ENCODE data around the gene AGAP1. TPM values are rescaled to one million over a fixed set of nuclear protein-coding genes. Genes with fewer than 3 reads are reported as not detected.

The AGAP1 gene
- total RNA-seq, 3 donors from 2014 or later (not counting 1 experiment from before 2014, with no cell fraction given), result 42.0 to 56.4 (median 45.7) TPM

DNA sequence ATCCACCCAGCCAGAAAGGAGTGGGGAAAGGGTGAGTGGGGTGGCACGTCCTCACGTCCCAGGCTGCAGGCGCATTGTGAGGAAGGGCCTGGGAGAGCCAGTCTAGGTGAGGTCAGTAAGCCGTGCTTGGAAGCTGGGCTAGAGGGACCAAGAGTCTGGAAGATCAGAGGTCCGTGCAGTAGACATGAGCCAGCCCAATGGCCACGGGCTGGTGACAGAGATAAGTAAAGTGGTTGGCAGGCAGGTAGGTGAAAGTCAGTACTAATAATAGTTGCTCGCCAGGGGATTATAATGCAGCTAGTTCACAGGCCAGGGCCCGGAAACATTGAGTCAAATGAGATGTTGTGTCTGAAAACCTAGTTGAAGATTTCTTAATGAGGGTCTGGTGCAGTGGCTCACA, 541.1 kb downstream of the AGAP1 start:
- Mint-ChIP-seq H3K4me3 (no peak overlapping the region), H3K27me3 (ENCODE audit: low read depth in 2 of 2) (no peaks in the 10 kb centered on the region), H3K4me1 (no peaks in the 10 kb centered on the region), H3K36me3 (no peaks in the 10 kb centered on the region), H3K9me3 (no peaks in the 10 kb centered on the region), H3K27ac (no peak overlapping the region)
- no peak overlapping the region for H3K27ac ChIP-seq (ENCODE audit: low read length)
- TF ChIP-seq, protein P1, sequence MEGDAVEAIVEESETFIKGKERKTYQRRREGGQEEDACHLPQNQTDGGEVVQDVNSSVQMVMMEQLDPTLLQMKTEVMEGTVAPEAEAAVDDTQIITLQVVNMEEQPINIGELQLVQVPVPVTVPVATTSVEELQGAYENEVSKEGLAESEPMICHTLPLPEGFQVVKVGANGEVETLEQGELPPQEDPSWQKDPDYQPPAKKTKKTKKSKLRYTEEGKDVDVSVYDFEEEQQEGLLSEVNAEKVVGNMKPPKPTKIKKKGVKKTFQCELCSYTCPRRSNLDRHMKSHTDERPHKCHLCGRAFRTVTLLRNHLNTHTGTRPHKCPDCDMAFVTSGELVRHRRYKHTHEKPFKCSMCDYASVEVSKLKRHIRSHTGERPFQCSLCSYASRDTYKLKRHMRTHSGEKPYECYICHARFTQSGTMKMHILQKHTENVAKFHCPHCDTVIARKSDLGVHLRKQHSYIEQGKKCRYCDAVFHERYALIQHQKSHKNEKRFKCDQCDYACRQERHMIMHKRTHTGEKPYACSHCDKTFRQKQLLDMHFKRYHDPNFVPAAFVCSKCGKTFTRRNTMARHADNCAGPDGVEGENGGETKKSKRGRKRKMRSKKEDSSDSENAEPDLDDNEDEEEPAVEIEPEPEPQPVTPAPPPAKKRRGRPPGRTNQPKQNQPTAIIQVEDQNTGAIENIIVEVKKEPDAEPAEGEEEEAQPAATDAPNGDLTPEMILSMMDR (IDR thresholded peaks at IDR 0.05), result no peak
- WGBS (ENCODE audit: insufficient coverage), result 79% methylated on average over 8 of the region's 8 CpGs
- no peaks in the 10 kb centered on the region for H3K9me3 ChIP-seq (ENCODE audit: control insufficient read depth, insufficient read depth, low read length)
- DNase-seq (no peak), ATAC-seq (no peak)
- no peak overlapping the region for H3K4me3 ChIP-seq (ENCODE audit: low read length)
- no peaks in the 10 kb centered on the region for H3K27me3 ChIP-seq (ENCODE audit: control insufficient read depth, insufficient read depth, low read length)
- H3K36me3 ChIP-seq (ENCODE audit: control insufficient read depth, insufficient read depth, low read length), result peaks cover 2% of the 10 kb centered on the region
- H3K4me1 ChIP-seq (ENCODE audit: control insufficient read depth, insufficient read depth, low read length), result no peaks in the 10 kb centered on the region
- intact Hi-C loops (cut with micrococcal nuclease), result no loop called here

- Mint-ChIP-seq H3K27ac (no peak overlapping the region), H3K9me3 (no peaks in the 10 kb centered on the region), H3K27me3 (ENCODE audit: low read depth in 2 of 2) (no peaks in the 10 kb centered on the region), H3K4me1 (no peaks in the 10 kb centered on the region), H3K4me3 (no peak overlapping the region), H3K36me3 (no peaks in the 10 kb centered on the region)
- Histone ChIP-seq H3K4me3 (ENCODE audit: low read length) (no peak overlapping the region), H3K36me3 (ENCODE audit: control insufficient read depth, insufficient read depth, low read length) (peaks cover 5% of the 10 kb centered on the region), H3K27me3 (ENCODE audit: control insufficient read depth, insufficient read depth, low read length) (no peaks in the 10 kb centered on the region), H3K9me3 (ENCODE audit: control insufficient read depth, insufficient read depth, low read length) (no peaks in the 10 kb centered on the region), H3K27ac (ENCODE audit: low read length) (no peak overlapping the region), H3K4me1 (ENCODE audit: control insufficient read depth, insufficient read depth, low read length) (no peaks in the 10 kb centered on the region)
- intact Hi-C loops (cut with micrococcal nuclease), result no loop called here
- no peak for DNase-seq
- no peak for ATAC-seq
- TF ChIP-seq, protein P1 (IDR thresholded peaks at IDR 0.05), result no peak
- 95% methylated on average over 16 of the region's 16 CpGs for WGBS (ENCODE audit: insufficient coverage)
These were observed 542.2 kb downstream of the AGAP1 start for GRCh38 chr2:236036045-236036444.

- Mint-ChIP-seq H3K27ac (no peak overlapping the region), H3K27me3 (ENCODE audit: low read depth in 2 of 2) (no peaks in the 10 kb centered on the region), H3K4me3 (no peak overlapping the region), H3K36me3 (peaks cover 8% of the 10 kb centered on the region), H3K9me3 (no peaks in the 10 kb centered on the region), H3K4me1 (no peaks in the 10 kb centered on the region)
- 84% methylated on average over 7 of the region's 7 CpGs for WGBS (ENCODE audit: insufficient coverage)
- TF ChIP-seq, protein P1 (IDR thresholded peaks at IDR 0.05), result no peak
- ATAC-seq (no peak), DNase-seq (no peak)
- no peaks in the 10 kb centered on the region for H3K27me3 ChIP-seq (ENCODE audit: control insufficient read depth, insufficient read depth, low read length)
- no peaks in the 10 kb centered on the region for H3K9me3 ChIP-seq (ENCODE audit: control insufficient read depth, insufficient read depth, low read length)
- peaks cover 5% of the 10 kb centered on the region for H3K36me3 ChIP-seq (ENCODE audit: control insufficient read depth, insufficient read depth, low read length)
- H3K4me3 ChIP-seq (ENCODE audit: low read length), result no peak overlapping the region
- H3K4me1 ChIP-seq (ENCODE audit: control insufficient read depth, insufficient read depth, low read length), result no peaks in the 10 kb centered on the region
- H3K27ac ChIP-seq (ENCODE audit: low read length), result no peak overlapping the region
- intact Hi-C loops (cut with micrococcal nuclease), result no loop called here
These were observed 544.3 kb downstream of the AGAP1 start for GRCh38 chr2:236038096-236038495.

- Histone ChIP-seq H3K4me3 (ENCODE audit: low read length) (no peak overlapping the region), H3K9me3 (ENCODE audit: control insufficient read depth, insufficient read depth, low read length) (no peaks in the 10 kb centered on the region), H3K4me1 (ENCODE audit: control insufficient read depth, insufficient read depth, low read length) (no peaks in the 10 kb centered on the region), H3K27me3 (ENCODE audit: control insufficient read depth, insufficient read depth, low read length) (no peaks in the 10 kb centered on the region), H3K27ac (ENCODE audit: low read length) (no peak overlapping the region), H3K36me3 (ENCODE audit: control insufficient read depth, insufficient read depth, low read length) (peaks cover 5% of the 10 kb centered on the region)
- peaks cover 8% of the 10 kb centered on the region for H3K36me3 Mint-ChIP-seq
- 92% methylated on average over 21 of the region's 21 CpGs for WGBS (ENCODE audit: insufficient coverage)
- H3K9me3 Mint-ChIP-seq, result no peaks in the 10 kb centered on the region
- no peak for DNase-seq
- intact Hi-C loops (cut with micrococcal nuclease), result no loop called here
- ATAC-seq, result no peak
- H3K27me3 Mint-ChIP-seq (ENCODE audit: low read depth in 2 of 2), result no peaks in the 10 kb centered on the region
- no peak overlapping the region for H3K4me3 Mint-ChIP-seq
- H3K27ac Mint-ChIP-seq, result no peak overlapping the region
- H3K4me1 Mint-ChIP-seq, result no peaks in the 10 kb centered on the region
- TF ChIP-seq, protein P1 (IDR thresholded peaks at IDR 0.05), result no peak
These were observed 546.9 kb downstream of the AGAP1 start for GRCh38 chr2:236040600-236041328.

Data from natural killer cell (primary cell).